ENCODE data around the gene ACOT7.
A peak's percentile ranks its signal among the peaks of the same experiment; 100 is the strongest.

Gene ACOT7

GRCh38 chr1:6274102-6274501, 119.5 kb downstream of the ACOT7 start:
- Mint-ChIP-seq H3K4me1 (peaks cover 5% of the 10 kb centered on the region), H3K36me3 (no peaks in the 10 kb centered on the region), H3K9me3 (no peaks in the 10 kb centered on the region), H3K4me3 (no peak overlapping the region), H3K27ac (no peak overlapping the region)
- no peak for DNase-seq (ENCODE audit: low spot score in 2 of 2)
- no peak for ATAC-seq

DNA sequence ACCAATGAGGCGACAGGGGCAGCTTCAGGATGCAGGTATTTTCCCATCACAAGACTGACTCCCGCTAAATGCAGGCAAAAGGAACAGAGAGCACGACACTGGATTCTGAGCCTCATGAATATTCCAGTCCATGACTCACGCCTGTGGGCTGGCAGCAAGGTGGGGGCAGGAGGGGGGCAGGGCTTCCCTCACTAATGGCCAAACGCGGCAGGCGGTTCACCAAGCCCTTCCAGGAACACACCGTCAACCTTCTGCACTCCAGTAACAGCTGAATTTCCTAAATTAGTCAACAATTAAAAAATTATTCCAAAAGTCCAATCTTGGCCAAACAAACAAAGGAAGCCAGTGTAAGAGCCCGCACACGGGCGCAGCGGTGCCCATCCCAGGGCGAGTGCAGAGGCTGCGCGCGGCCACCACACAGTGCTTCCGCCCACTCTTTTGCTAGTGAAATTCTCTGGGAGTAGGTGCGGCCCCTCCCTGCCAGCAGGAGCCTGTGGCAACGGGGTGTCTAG, 120.1 kb downstream of the ACOT7 start:
- ATAC-seq: no peak
- Mint-ChIP-seq H3K9me3 (no peaks in the 10 kb centered on the region), H3K36me3 (no peaks in the 10 kb centered on the region), H3K4me1 (peaks cover under 1% of the 10 kb centered on the region), H3K27ac (no peak overlapping the region), H3K4me3 (no peak overlapping the region)
- no peak for DNase-seq (ENCODE audit: low spot score in 2 of 2)

- H3K36me3 Mint-ChIP-seq: no peaks in the 10 kb centered on the region
- DNase-seq (ENCODE audit: low spot score in 2 of 2): no peak
- H3K9me3 Mint-ChIP-seq: no peaks in the 10 kb centered on the region
- peak overlapping the region; percentile 23 for H3K27ac Mint-ChIP-seq
- no peak for ATAC-seq
- H3K4me3 Mint-ChIP-seq: no peak overlapping the region
- H3K4me1 Mint-ChIP-seq: no peaks in the 10 kb centered on the region
These were observed 120.7 kb downstream of the ACOT7 start for GRCh38 chr1:6272868-6273267.

DNA sequence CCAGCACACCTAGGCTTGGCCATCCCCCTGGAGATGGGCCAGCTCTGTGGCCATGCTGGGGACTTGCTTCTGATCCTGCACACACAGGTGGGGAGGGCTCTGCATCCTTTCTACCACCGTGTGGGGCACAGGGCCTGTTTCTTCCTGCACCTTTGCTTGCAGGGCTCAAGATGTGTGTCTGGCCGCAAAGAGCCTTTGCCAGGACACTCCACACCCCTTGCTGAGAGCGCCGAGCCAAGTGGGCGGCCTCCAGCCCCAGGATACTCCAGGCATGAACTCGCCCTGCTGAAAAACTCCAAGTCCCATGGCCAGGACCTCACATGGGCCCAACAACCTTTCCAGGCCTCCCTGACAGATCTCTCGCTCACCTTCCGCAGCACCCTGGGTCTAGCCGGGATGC, 121.1 kb downstream of the ACOT7 start:
- Mint-ChIP-seq H3K9me3 (no peaks in the 10 kb centered on the region), H3K36me3 (no peaks in the 10 kb centered on the region), H3K4me3 (no peak overlapping the region), H3K4me1 (no peaks in the 10 kb centered on the region), H3K27ac (peak overlapping the region; percentile 23)
- DNase-seq (ENCODE audit: low spot score in 2 of 2) (no peak), ATAC-seq (no peak)

- no peak overlapping the region for H3K27ac Mint-ChIP-seq
- no peaks in the 10 kb centered on the region for H3K9me3 Mint-ChIP-seq
- ATAC-seq (no peak), DNase-seq (ENCODE audit: low spot score in 2 of 2) (no peak)
- no peak overlapping the region for H3K4me3 Mint-ChIP-seq
- no peaks in the 10 kb centered on the region for H3K36me3 Mint-ChIP-seq
- H3K4me1 Mint-ChIP-seq: no peaks in the 10 kb centered on the region
These were observed 122.0 kb downstream of the ACOT7 start for GRCh38 chr1:6271554-6271953.

GRCh38 chr1:6271006-6271405, 122.6 kb downstream of the ACOT7 start:
- no peak for DNase-seq (ENCODE audit: low spot score in 2 of 2)
- H3K9me3 Mint-ChIP-seq: no peaks in the 10 kb centered on the region
- no peaks in the 10 kb centered on the region for H3K4me1 Mint-ChIP-seq
- H3K4me3 Mint-ChIP-seq: no peak overlapping the region
- no peak for ATAC-seq
- no peak overlapping the region for H3K27ac Mint-ChIP-seq
- no peaks in the 10 kb centered on the region for H3K36me3 Mint-ChIP-seq

DNA sequence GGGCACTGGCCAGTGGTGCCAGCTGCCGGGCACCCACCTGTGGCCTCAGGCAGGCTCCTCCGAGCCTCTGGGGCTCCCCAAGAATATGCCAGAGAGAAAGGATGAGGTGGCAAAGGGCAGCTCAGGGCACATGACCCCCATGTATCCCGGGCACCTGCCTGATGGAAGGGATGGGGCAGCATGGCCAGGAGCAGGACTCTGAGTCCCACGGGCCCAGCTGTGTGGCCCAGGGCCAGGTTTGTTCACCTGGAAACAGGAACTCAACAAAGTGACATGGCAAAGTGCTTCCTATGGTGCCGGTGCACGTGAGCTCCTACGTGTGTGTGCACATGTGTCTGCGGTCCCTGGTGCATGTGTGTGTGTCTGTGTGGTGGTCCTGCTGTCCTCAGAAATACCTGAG, 123.2 kb downstream of the ACOT7 start:
- DNase-seq (ENCODE audit: low spot score in 2 of 2): no peak
- no peaks in the 10 kb centered on the region for H3K4me1 Mint-ChIP-seq
- no peak for ATAC-seq
- H3K27ac Mint-ChIP-seq: no peak overlapping the region
- H3K4me3 Mint-ChIP-seq: no peak overlapping the region
- H3K9me3 Mint-ChIP-seq: no peaks in the 10 kb centered on the region
- H3K36me3 Mint-ChIP-seq: no peaks in the 10 kb centered on the region

DNA sequence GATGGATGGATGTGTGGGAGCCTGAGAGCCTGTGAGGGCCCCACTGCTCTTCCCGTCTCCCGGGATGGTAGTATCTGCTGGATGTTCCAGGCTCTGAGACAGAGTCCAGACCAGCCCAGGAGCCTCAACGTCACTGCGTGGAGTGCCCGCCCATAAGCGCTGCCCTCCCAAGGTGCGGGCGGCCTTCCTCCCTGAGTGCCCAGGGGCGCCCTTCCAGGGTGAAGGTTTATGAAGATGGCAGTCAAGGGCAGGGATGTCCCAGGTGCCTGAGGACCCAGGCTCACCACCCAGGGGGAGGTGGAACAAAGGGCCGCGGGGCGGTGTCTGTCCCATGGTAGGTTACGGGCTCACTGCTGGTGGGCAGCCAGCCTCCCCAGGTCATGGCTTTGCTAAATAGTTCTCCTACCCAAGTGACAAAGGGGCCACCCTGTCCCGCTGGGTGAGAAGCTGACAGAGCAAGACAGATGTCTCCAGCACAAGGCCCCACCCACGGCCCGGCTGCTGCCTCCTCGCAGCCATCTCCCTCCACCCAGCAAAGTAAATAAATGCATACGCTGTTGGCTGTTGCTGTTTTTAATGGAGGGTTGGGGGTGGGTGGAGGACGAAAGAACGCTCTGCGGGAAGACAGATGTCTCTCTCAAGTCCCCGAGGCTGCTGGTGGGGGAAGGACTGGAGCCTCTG, 123.7 kb downstream of the ACOT7 start:
- no peaks in the 10 kb centered on the region for H3K36me3 Mint-ChIP-seq
- DNase-seq (ENCODE audit: low spot score in 2 of 2): no peak
- no peaks in the 10 kb centered on the region for H3K9me3 Mint-ChIP-seq
- H3K4me1 Mint-ChIP-seq: no peaks in the 10 kb centered on the region
- no peak for ATAC-seq
- H3K27ac Mint-ChIP-seq: no peak overlapping the region
- no peak overlapping the region for H3K4me3 Mint-ChIP-seq

- Mint-ChIP-seq H3K27ac (no peak overlapping the region), H3K36me3 (no peaks in the 10 kb centered on the region), H3K4me3 (no peak overlapping the region), H3K9me3 (no peaks in the 10 kb centered on the region), H3K4me1 (no peaks in the 10 kb centered on the region)
- ATAC-seq (no peak), DNase-seq (ENCODE audit: low spot score in 2 of 2) (no peak)
These were observed 124.3 kb downstream of the ACOT7 start for GRCh38 chr1:6269296-6269695.

GRCh38 chr1:6268415-6268814, 125.2 kb downstream of the ACOT7 start:
- H3K27ac Mint-ChIP-seq: no peak overlapping the region
- no peaks in the 10 kb centered on the region for H3K36me3 Mint-ChIP-seq
- no peaks in the 10 kb centered on the region for H3K9me3 Mint-ChIP-seq
- no peak for DNase-seq (ENCODE audit: low spot score in 2 of 2)
- no peaks in the 10 kb centered on the region for H3K4me1 Mint-ChIP-seq
- H3K4me3 Mint-ChIP-seq: no peak overlapping the region
- no peak for ATAC-seq

- ATAC-seq: no peak
These were observed 125.8 kb downstream of the ACOT7 start for GRCh38 chr1:6267686-6268322.

DNA sequence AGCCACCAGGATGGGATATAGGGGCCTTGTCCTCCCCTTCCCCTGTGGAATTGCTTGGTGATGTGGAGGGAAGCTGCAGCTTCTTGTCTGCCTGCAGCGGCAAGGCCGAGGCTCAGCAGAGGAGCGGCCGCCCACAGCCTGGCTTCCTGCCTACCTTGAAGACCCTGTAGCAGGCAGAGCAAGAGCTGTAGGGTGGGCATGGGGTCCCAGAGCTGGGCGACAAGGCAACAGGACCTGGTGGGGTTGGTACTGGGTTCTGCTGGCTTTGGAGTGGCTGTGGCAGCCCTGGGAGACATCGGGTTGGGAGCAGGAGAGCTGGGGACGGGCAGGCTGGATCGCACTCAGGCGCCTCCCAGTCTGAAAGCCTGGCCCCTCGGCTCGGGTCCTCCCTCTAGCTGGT, 126.9 kb downstream of the ACOT7 start:
- Mint-ChIP-seq H3K4me1 (peaks cover 5% of the 10 kb centered on the region), H3K27ac (no peak overlapping the region), H3K36me3 (no peaks in the 10 kb centered on the region), H3K4me3 (no peak overlapping the region), H3K9me3 (no peaks in the 10 kb centered on the region)
- no peak for DNase-seq (ENCODE audit: low spot score in 2 of 2)
- ATAC-seq: no peak

More at GRCh38 chr1:6267686-6268322, 125.8 kb downstream of the ACOT7 start:
- H3K4me3 Mint-ChIP-seq: no peak overlapping the region
- no peak for DNase-seq (ENCODE audit: low spot score in 2 of 2)
- H3K36me3 Mint-ChIP-seq: no peaks in the 10 kb centered on the region
- H3K27ac Mint-ChIP-seq: no peak overlapping the region
- no peaks in the 10 kb centered on the region for H3K4me1 Mint-ChIP-seq
- no peaks in the 10 kb centered on the region for H3K9me3 Mint-ChIP-seq

DNA sequence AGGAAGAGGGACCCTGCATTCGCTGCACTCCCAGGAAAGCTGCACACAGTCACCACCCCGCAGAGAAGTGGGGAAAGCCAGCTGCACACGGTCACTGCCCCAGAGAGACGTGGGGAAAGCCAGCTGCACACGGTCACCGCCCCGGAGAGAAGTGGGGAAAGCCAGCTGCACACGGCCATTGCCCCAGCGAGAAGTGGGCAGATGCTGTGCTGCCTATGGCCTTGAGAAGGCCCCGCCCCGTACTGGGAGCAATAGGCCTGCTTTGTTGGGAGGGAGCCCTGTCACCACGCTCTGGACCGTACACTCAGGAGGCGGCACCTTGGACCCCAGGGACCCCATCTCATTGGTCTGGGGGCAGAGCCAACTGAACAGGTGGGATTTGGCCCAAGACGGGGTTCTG, 128.4 kb downstream of the ACOT7 start:
- DNase-seq (ENCODE audit: low spot score in 2 of 2): no peak
- no peak for ATAC-seq
- no peak overlapping the region for H3K4me3 Mint-ChIP-seq
- no peak overlapping the region for H3K27ac Mint-ChIP-seq
- no peaks in the 10 kb centered on the region for H3K36me3 Mint-ChIP-seq
- peaks cover 5% of the 10 kb centered on the region for H3K4me1 Mint-ChIP-seq
- H3K9me3 Mint-ChIP-seq: no peaks in the 10 kb centered on the region

GRCh38 chr1:6263716-6264115, 129.9 kb downstream of the ACOT7 start:
- Mint-ChIP-seq H3K27ac (no peak overlapping the region), H3K36me3 (no peaks in the 10 kb centered on the region), H3K9me3 (no peaks in the 10 kb centered on the region), H3K4me1 (peaks cover 5% of the 10 kb centered on the region), H3K4me3 (no peak overlapping the region)
- DNase-seq (ENCODE audit: low spot score in 2 of 2) (no peak), ATAC-seq (no peak)

DNA sequence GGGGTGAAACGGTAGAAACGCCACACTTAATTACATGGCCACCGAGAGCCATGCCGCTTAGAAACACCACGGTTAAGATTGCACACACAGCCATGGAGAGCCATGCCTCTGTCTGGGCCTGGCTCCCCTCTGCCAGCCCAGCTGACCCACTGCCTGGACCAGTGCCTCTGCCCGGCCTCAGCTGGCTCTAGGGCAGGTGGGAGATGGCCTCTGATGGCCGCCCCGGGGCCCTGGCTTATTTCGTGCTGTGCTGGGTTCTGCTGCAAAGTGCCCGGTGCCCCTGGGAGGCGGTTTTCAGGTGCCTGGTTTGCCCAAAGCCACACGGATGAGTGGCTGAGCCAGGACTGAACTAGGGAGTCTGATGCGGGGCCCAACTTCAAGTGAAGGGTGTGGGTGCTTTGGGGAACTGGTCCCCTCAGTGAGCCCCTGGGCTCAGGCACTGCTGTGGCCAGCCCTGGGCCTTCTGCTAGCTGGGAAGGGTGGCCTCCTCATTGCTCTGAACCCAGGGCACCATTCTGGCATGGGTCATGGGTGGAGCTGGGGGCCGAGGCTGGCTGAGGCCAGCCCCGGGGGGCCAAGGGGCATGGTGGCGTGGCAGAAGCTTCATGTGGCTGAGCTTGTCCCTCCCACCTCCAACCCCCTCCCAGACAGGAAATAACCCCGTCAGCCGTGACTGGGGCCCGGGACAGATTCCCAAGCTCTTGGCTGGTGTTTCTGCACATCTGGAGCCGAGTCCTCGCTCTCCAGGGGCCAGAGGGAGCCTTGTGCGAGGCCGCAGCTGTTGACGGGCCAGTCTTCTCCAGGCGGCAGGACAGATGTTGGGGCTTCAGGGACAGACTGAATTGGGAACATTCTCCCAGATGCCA, 130.8 kb downstream of the ACOT7 start:
- Mint-ChIP-seq H3K36me3 (no peaks in the 10 kb centered on the region), H3K9me3 (no peaks in the 10 kb centered on the region), H3K4me3 (no peak overlapping the region), H3K27ac (no peak overlapping the region), H3K4me1 (peaks cover 5% of the 10 kb centered on the region)
- DNase-seq (ENCODE audit: low spot score in 2 of 2) (no peak), ATAC-seq (no peak)

GRCh38 chr1:6261615-6261995, 132.0 kb downstream of the ACOT7 start:
- DNase-seq (ENCODE audit: low spot score in 2 of 2) (no peak), ATAC-seq (no peak)
- H3K27ac Mint-ChIP-seq: no peak overlapping the region
- no peaks in the 10 kb centered on the region for H3K9me3 Mint-ChIP-seq
- H3K4me1 Mint-ChIP-seq: peaks cover 5% of the 10 kb centered on the region
- H3K4me3 Mint-ChIP-seq: peak overlapping the region; percentile 44
- H3K36me3 Mint-ChIP-seq: no peaks in the 10 kb centered on the region
